ENCODE measurements around the gene ACBD3.

Gene ACBD3

GRCh38 chr1:226134170-226135058 is 52.1 kb downstream of the ACBD3 start:
- no peak for DNase-seq (ENCODE audit: low read depth, low spot score)

GRCh38 chr1:226133504-226134123 is 52.9 kb downstream of the ACBD3 start:
- no peak for DNase-seq (ENCODE audit: low read depth, low spot score)

GRCh38 chr1:226132728-226133503 is 53.6 kb downstream of the ACBD3 start:
- DNase-seq (ENCODE audit: low read depth, low spot score) = no peak

GRCh38 chr1:226131639-226132038 is 54.9 kb downstream of the ACBD3 start:
- DNase-seq (ENCODE audit: low read depth, low spot score) = no peak

GRCh38 chr1:226129230-226129629 is 57.3 kb downstream of the ACBD3 start:
- no peak for DNase-seq (ENCODE audit: low read depth, low spot score)

GRCh38 chr1:226128487-226129075 is 58.0 kb downstream of the ACBD3 start:
- no peak for DNase-seq (ENCODE audit: low read depth, low spot score)

GRCh38 chr1:226126824-226127569 is 59.5 kb downstream of the ACBD3 start:
- DNase-seq (ENCODE audit: low read depth, low spot score) = no peak

- DNase-seq (ENCODE audit: low read depth, low spot score) = no peak
Observed at GRCh38 chr1:226125831-226126230, 60.7 kb downstream of the ACBD3 start.

GRCh38 chr1:226125097-226125630 is 61.4 kb downstream of the ACBD3 start:
- DNase-seq (ENCODE audit: low read depth, low spot score) = peak; percentile 78

GRCh38 chr1:226123591-226124471 is 62.7 kb downstream of the ACBD3 start:
- DNase-seq (ENCODE audit: low read depth, low spot score) = no peak

GRCh38 chr1:226123212-226123560 is 63.4 kb downstream of the ACBD3 start:
- DNase-seq (ENCODE audit: low read depth, low spot score) = no peak

- DNase-seq (ENCODE audit: low read depth, low spot score) = peak; percentile 42
Observed at GRCh38 chr1:226121587-226122400, 64.7 kb downstream of the ACBD3 start.

- no peak for DNase-seq (ENCODE audit: low read depth, low spot score)
Observed at GRCh38 chr1:226121049-226121586, 65.4 kb downstream of the ACBD3 start.

- DNase-seq (ENCODE audit: low read depth, low spot score) = no peak
Observed at GRCh38 chr1:226120398-226120797, 66.1 kb downstream of the ACBD3 start.

- no peak for DNase-seq (ENCODE audit: low read depth, low spot score)
Observed at GRCh38 chr1:226119169-226119568, 67.4 kb downstream of the ACBD3 start.

- no peak for DNase-seq (ENCODE audit: low read depth, low spot score)
Observed at GRCh38 chr1:226118357-226118756, 68.2 kb downstream of the ACBD3 start.

- no peak for DNase-seq (ENCODE audit: low read depth, low spot score)
Observed at GRCh38 chr1:226117330-226117729, 69.2 kb downstream of the ACBD3 start.

- DNase-seq (ENCODE audit: low read depth, low spot score) = no peak
Observed at GRCh38 chr1:226116673-226117072, 69.9 kb downstream of the ACBD3 start.

- DNase-seq (ENCODE audit: low read depth, low spot score) = no peak
Observed at GRCh38 chr1:226112626-226113025, 73.9 kb downstream of the ACBD3 start.
